Omental fat pad (tissue), 4 donors: ENCODE measurements around the gene C11orf98. TPM values are rescaled to one million over a fixed set of nuclear protein-coding genes. Genes with fewer than 3 reads are reported as not detected.
A peak's percentile ranks its signal among the peaks of the same experiment; 100 is the strongest.
"Not testable (repeated sequence)": the region's sequence is repeated elsewhere in the genome, so short reads cannot be mapped to it uniquely, and the experiment has no call there.

Experiments used
- ATAC-seq: fragments of 150-250 bp; one replicate; pipeline ENCODE4 v1.9.1; 2016; ENCODE audit warnings: mild to moderate bottlenecking, moderate library complexity; ENCODE audit not compliant: low FRiP score
- DNase-seq: peaks from one replicate; pipeline ENCODE4 v3.0.0-alpha.2; 2019; ENCODE audit warnings: low spot score
- total RNA-seq, 4 donors: library from RNA; depleted of rRNA; stranded (reverse); fragments of >200 nt; gene quantifications; one replicate each; pipeline ENCODE4 v1.1.0, GENCODE V29; 2016
- TF ChIP-seq, protein P1 (sequence below), 3 donors: fragments of 450-650 bp; IDR thresholded peaks; one replicate each; pipeline ENCODE4 v1.5.1; 2016 to 2017; ENCODE audit warnings: antibody characterized with exemption in 3 of 3, mild to moderate bottlenecking in 3 of 3, moderate library complexity in 2 of 3

The C11orf98 gene
- total RNA-seq, 4 donors from 2014 or later: 18.3 to 42.9 (median 33.3) TPM

DNA sequence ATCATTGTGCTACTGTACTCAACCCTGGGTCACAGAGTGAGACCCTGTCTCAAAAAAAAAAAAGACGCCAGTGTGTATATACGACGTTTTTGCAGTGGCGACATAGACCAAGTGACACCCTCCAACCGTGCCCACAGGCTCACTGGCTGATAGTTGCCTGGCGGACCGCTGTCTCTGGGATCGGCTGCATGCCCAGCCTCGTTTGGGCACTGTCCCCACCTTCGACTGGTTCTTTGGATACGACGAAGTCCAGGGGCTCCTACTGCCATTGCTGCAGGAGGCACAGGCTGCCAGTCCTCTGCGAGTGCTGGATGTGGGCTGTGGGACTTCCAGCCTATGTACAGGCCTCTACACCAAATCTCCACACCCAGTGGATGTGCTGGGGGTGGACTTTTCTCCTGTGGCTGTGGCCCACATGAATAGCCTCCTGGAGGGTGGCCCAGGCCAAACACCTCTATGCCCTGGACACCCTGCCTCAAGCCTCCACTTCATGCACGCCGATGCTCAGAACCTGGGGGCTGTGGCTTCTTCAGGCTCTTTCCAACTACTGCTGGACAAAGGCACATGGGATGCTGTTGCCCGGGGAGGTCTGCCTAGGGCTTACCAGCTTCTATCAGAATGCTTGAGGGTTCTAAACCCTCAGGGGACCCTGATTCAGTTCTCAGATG is 1.4 kb upstream of the C11orf98 start:
- no peak for DNase-seq
- no peak for ATAC-seq
- TF ChIP-seq, protein P1, sequence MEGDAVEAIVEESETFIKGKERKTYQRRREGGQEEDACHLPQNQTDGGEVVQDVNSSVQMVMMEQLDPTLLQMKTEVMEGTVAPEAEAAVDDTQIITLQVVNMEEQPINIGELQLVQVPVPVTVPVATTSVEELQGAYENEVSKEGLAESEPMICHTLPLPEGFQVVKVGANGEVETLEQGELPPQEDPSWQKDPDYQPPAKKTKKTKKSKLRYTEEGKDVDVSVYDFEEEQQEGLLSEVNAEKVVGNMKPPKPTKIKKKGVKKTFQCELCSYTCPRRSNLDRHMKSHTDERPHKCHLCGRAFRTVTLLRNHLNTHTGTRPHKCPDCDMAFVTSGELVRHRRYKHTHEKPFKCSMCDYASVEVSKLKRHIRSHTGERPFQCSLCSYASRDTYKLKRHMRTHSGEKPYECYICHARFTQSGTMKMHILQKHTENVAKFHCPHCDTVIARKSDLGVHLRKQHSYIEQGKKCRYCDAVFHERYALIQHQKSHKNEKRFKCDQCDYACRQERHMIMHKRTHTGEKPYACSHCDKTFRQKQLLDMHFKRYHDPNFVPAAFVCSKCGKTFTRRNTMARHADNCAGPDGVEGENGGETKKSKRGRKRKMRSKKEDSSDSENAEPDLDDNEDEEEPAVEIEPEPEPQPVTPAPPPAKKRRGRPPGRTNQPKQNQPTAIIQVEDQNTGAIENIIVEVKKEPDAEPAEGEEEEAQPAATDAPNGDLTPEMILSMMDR (IDR thresholded peaks at IDR 0.05): no peak

DNA sequence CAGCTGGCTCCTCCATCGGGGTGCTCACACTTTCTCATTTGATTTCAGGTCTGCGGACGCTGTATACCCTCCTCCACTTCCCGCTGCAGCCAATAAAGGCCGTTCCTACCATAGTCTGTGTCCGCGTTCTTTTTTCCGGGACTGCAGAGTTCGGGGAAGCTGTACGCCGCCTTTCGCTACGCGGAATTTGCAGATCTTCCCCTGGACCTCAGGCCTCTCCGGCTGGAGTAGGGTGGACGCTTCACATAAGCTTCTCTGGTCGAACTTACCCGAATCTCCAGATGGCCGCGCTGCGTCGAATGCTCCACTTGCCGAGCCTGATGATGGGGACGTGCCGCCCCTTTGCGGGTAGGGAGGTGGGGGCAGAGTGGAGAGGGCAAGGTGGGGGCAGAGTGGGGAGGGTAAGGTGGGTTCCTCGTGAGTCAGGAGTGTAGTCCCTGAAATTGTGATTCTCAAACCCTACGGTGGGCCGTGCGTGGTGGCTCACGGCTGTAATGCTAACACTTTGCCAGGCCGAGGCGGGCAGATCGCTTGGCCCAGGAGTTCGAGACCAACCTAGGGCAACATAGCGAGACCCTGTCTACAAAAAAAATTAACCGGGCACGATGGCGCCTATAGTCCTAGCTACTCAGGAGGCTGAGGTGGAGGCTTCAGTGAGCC is 719 bp upstream of the C11orf98 start:
- DNase-seq: no peak
- ATAC-seq: peak; percentile 30
- TF ChIP-seq, protein P1 (IDR thresholded peaks at IDR 0.05): no peak

DNA sequence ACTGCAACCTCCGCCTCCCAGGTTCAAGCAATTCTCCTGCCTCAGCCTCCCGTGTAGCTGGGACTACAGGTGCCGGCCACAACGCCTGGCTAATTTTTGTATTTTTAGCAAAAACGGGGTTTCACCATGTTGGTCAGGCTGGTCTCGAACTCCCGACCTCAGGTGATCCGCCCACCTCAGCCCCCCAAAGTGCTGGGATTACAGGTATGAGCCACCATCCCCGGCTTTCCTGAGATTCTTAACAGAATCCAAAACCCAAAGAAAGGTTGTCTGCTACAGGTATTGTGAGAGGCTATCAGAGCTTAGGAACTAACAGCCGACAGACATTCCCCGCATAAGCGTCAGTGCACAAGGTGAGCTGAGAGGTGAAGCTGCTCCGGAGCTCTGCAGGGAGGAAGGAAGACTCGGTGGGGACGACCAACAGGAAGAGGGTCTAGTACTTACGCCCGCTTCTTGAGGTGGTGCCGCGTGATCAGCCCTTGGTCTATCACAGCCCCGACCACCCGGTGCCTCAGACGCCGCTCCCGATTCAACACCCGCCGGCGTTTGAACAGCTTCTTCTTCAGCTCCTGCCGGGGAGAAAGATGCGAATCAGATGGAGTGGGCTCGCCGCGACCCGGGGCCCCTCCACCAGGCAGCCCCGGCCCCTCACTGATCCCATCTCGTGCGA is 470 bp downstream of the C11orf98 start:
- TF ChIP-seq, protein P1 (IDR thresholded peaks at IDR 0.05): no peak
- peak; percentile 30 for ATAC-seq
- DNase-seq: no peak

DNA sequence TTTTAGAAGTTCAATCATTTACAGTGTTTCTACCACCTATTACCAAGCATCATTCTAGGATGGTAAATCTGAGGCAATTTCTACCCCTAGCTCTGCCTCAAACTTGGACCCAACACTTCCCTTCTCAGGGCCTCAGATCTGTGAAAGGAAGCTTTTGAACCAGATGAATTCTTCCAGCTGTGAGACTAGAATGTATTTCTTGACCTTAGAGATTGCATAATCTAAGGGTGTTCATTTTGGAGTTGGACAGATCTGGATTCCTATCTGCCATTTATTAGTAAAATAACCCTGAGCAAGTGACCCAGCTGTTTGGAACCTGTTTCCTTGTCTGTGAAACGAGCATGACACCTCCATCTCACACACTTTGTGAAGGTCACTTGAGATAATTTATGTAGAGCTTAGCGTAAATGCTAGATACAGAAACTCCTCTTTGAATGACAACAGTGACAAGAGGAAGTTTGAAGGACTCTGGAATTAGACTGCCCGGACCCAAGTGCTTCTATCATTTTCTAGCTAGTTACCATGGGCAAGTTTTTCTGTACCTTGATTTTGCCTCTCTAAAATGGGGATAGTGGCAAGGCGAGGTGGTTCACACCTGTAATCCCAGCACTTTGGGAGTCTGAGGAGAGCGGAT is 8.1 kb downstream of the C11orf98 start:
- TF ChIP-seq, protein P1 (IDR thresholded peaks at IDR 0.05): no peak
- no peak for ATAC-seq
- DNase-seq: no peak

DNA sequence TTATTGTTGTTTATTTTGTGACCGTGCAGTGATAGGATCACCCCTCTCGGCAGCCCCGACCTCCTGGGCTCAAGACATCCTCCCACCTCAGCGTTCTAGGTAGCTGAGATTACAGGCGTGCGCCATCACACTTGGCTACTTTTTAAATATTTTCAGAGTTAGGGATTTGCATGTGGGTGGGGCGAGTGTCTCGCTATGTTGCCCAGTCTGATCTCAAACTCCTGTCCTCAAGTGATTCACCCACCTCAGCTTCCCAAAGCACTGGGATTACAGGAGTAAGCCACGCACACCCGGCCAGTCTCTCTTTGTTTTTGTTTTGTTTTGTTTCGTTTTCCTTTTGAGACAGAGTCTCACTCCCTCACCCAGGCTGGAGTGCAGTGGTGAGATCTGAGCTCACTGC is 10.7 kb downstream of the C11orf98 start:
- no peak for ATAC-seq
- TF ChIP-seq, protein P1 (IDR thresholded peaks at IDR 0.05): no peak
- DNase-seq: no peak

DNA sequence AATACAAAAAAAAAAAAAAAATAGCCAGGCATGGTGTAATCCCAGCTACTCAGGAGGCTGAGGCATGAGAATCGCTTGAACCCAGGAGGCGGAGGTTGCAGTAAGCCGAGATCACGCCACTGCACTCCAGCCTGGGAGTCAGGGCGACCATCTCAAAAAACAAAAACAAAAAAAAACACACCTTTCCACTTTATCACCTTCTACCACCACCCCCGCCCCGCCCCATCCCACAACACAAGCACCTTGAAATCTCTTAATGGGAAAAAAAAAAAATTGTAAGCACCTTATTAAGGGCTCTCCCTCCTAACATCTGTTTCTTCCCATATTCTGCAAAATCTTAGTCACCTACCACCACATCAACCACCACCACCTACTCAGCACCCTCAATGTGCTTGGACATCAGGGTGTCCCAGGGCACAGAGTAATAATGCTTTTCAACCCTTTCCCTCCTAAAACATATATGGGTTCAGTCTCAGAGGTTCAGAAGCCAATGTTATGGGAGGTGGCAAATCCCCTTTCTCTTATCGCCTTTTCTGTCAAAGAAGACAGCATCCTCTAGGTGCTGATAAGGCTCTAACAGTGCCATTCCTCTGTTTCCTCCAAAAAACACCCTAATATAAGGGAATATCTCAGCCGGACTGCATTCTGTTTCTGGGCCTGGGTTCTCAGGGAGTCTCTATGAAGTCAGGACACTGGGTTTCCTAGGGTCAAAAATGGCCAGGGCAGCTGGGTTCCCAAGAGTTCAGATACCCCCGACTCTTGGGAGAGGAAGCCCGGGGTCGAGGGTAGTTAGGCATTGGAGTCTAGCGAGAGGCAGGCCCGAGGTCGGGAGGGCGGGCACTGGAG is 12.6 kb downstream of the C11orf98 start:
- ATAC-seq (no peak), DNase-seq (no peak)
- TF ChIP-seq, protein P1 (IDR thresholded peaks at IDR 0.05): no peak

DNA sequence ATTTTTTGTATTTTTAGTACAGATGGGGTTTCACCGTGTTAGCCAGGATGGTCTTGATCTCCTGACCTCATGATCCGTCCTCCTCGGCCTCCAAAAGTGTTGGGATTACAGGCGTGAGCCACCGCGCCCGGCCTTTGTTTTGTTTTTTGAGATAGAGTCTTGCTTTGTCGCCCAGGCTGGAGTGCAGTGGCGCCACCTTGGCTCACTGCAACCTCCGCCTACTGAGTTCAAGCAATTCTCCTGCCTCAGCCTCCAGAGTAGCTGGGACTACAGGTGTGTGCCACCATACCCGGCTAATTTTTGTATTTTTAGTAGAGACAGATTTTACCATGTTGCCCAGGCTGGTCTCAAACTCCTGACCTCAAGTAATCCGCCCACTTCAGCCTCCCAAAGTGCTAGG is 14.7 kb downstream of the C11orf98 start:
- not testable (repeated sequence) for DNase-seq, ATAC-seq
